ENCODE results near the gene PKP3. TPM values are rescaled to one million over a fixed set of nuclear protein-coding genes. Genes with fewer than 3 reads are reported as not detected.
"Not testable (repeated sequence)": the region's sequence is repeated elsewhere in the genome, so short reads cannot be mapped to it uniquely, and the experiment has no call there.

PKP3 gene
- total RNA-seq, 1 donor, result 0.27 TPM

DNA sequence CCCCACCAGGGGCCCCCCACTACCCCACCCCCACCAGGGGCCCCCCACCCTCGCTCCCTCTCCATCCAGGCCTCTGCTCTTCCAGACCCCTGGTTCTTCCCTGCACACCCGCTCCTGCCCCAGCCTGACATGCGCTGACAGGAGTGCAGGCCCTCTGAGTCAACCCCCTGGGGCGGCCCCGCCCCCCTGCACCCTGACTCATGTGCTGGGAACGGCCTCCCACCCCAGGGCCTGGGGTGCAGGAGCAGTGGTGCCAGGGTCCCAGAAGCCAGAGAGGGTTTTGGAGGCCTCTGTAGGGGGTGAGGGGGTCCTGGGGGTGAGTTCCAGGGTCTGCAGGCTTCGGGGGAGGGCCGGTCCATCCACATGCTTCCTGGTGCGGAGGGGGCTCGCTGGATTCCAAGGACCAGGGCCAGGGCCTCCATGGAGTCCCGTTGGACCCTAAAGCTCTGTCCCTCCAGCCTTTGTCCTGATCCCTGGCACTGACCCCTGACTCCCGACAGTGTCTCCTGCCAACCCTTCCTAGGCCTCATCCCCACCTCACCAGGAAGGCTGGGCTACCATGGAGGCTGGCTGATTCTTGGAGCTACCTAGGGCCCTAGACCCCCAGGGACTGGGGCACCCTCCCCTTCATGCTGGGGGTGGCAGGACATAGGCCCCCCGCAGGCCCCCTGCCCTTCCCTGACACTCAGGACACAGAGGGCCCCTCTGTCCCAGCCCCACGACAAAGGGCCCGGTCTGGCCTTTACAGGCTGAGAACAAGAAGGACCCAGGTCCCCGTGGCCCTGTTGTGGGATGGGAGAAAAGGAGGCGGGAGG lies 583 bp upstream of the PKP3 start:
- DNase-seq (ENCODE audit: low read depth in 2 of 3, low spot score in 2 of 3), result no peak

DNA sequence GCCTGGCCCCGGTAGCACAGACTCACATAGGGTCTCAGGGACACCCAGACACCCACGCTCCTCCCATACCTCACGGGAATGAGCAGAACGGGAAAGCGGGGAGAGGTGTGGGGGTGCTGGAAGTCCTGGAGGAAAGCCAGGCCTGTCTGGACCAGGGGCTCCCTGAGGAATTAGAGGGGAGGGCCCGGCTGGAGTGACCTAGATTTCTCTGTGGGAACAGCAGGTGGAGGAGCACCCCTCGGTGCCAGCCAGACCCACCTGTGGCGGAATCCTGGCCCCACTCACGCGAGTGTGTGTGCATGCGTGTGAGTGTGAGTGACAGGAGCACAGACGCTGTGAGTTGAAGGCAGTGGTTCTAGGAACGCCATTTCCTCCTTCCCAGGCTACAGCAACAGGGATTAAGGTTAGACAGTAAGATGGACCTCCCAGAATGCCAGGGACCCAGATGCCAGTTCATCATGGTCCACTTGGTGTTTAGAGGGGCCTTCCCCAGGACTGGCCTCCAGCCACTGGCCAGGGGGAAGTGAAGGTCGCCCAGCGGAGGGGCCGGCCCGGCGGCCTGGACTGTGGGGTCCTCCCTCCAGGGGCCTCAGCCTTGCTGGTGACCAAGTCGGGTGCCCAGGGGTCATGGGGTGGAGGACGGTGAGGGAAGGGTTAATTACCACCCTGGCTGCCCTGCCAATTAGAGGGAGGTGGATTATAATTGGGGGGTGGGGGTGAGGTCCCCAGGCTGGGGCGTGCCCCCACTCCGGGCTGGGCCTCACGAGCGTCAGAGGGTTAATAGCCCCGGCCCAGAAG lies 1.0 kb downstream of the PKP3 start:
- DNase-seq (ENCODE audit: low read depth in 2 of 3, low spot score in 2 of 3), result no peak

DNA sequence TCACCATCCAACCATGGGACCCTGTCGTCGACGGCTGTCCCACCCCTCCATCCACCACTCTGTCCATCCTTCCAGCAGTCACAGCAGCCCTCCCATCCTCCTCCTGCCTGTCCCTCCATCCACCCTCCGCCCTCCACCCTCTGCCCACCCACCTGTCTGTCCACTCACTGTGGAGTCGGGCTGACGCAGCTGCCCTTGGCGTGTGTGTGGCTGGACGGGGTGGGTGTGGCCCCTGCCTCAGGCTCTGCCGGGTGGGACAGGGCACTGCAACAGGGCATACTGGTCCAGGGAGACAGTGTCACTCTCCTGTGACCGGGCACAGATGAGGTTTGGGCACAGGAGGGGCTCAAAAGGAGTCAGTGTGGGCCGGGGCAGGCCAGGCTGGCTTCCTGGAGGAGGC lies 1.9 kb downstream of the PKP3 start:
- no peak for DNase-seq (ENCODE audit: low read depth in 2 of 3, low spot score in 2 of 3)

DNA sequence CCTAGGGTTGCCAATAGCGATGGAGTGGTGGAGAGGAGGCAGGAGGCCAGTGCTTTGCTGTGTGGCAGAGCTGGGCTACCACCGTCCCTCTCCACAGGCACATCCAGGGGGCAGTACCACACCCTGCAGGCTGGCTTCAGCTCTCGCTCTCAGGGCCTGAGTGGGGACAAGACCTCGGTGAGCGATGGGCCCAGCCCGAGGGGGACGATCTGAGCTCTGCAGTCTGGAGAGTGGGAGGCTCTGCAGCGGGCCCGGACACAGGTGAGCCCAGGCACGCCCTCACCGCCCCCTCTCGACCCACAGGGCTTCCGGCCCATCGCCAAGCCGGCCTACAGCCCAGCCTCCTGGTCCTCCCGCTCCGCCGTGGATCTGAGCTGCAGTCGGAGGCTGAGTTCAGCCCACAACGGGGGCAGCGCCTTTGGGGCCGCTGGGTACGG lies 2.5 kb downstream of the PKP3 start:
- DNase-seq (ENCODE audit: low read depth in 2 of 3, low spot score in 2 of 3), result peak in 2 of 3 donors; percentile 52 to 59

DNA sequence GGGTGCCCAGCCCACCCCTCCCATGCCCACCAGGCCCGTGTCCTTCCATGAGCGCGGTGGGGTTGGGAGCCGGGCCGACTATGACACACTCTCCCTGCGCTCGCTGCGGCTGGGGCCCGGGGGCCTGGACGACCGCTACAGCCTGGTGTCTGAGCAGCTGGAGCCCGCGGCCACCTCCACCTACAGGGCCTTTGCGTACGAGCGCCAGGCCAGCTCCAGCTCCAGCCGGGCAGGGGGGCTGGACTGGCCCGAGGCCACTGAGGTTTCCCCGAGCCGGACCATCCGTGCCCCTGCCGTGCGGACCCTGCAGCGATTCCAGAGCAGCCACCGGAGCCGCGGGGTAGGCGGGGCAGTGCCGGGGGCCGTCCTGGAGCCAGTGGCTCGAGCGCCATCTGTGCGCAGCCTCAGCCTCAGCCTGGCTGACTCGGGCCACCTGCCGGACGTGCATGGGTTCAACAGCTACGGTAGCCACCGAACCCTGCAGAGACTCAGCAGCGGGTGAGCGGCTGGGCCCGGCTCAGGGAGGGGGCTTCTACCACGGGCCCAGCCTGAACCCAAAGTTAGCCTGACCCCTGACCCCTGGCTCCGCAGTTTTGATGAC lies 3.0 kb downstream of the PKP3 start:
- peak in 2 of 3 donors; percentile 59 to 67 for DNase-seq (ENCODE audit: low read depth in 2 of 3, low spot score in 2 of 3)

DNA sequence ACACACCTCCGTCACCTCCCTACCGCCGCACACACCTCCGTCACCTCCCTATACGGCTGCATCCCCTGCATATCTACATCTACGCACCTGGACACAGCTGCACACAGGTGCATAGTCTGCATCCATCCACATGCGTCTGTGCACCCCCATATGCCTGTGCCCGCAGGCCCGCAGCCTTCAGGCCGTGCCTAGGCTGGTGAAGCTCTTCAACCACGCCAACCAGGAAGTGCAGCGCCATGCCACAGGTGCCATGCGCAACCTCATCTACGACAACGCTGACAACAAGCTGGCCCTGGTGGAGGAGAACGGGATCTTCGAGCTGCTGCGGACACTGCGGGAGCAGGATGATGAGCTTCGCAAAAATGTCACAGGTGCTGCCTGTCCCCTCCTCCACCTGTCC lies 4.8 kb downstream of the PKP3 start:
- DNase-seq (ENCODE audit: low read depth in 2 of 3, low spot score in 2 of 3), result peak in 1 of 3 donors; percentile 44

DNA sequence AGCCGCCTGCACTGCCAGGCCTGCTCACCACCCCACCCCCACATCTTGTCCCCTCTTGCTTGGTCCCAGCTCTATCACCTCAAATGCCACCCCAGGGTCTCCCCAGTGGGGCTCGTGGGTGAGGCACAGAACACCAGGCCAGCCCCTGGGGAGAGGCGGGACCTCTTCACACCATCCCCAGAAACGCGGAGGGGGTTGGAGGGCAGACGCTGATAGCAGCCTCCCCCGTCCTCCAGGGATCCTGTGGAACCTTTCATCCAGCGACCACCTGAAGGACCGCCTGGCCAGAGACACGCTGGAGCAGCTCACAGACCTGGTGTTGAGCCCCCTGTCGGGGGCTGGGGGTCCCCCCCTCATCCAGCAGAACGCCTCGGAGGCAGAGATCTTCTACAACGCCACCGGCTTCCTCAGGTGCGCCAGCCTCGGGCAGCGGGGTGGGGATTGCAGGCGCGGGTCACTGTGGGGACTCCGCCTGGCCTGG lies 5.8 kb downstream of the PKP3 start:
- DNase-seq (ENCODE audit: low read depth in 2 of 3, low spot score in 2 of 3), result no peak

DNA sequence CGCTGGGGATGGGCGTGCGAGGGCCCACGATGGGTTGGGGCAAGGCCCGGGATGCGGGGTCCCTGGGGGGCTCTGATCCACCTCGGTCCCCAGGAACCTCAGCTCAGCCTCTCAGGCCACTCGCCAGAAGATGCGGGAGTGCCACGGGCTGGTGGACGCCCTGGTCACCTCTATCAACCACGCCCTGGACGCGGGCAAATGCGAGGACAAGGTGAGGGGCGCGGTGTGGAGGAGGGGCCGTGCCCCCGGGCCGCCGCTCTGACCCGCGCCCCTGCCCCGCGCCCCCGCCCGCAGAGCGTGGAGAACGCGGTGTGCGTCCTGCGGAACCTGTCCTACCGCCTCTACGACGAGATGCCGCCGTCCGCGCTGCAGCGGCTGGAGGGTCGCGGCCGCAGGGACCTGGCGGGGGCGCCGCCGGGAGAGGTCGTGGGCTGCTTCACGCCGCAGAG lies 6.3 kb downstream of the PKP3 start:
- no peak for DNase-seq (ENCODE audit: low read depth in 2 of 3, low spot score in 2 of 3)

DNA sequence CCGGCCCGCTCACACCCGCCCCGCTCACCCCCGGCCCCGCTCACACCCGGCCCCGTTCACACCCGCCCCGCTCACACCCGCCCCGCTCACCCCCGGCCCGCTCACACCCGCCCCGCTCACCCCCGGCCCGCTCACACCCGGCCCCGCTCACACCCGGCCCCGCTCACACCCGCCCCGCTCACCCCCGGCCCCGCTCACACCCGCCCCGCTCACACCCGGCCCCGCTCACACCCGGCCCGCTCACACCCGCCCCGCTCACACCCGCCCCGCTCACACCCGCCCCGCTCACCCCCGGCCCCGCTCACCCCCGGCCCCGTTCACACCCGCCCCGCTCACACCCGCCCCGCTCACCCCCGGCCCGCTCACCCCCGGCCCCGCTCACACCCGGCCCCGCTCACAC lies 7.2 kb downstream of the PKP3 start:
- DNase-seq (ENCODE audit: low read depth in 2 of 3, low spot score in 2 of 3), result not testable (repeated sequence)

DNA sequence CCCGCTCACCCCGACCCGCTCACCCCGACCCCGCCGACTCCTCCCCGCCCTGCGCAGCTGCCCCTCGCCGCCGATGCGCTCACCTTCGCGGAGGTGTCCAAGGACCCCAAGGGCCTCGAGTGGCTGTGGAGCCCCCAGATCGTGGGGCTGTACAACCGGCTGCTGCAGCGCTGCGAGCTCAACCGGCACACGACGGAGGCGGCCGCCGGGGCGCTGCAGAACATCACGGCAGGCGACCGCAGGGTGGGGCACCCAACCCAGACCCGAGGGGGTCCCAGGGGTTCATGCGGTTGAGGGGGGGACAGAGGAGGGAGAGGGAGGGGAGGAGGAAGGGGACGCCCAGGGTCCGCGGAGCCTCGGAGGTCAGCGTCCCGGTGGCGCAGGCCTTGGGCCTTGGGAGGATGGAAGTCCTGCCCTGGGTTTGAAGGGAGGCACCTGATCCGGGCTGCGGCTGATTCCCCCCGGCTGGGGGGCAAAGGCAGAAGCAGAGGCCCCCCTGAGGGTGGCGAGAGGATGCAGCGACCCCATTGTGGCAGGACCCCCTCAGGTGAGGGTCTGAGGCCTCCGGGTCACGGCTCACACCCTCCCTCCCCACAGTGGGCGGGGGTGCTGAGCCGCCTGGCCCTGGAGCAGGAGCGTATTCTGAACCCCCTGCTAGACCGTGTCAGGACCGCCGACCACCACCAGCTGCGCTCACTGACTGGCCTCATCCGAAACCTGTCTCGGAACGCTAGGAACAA lies 9.2 kb downstream of the PKP3 start:
- no peak for DNase-seq (ENCODE audit: low read depth in 2 of 3, low spot score in 2 of 3)

DNA sequence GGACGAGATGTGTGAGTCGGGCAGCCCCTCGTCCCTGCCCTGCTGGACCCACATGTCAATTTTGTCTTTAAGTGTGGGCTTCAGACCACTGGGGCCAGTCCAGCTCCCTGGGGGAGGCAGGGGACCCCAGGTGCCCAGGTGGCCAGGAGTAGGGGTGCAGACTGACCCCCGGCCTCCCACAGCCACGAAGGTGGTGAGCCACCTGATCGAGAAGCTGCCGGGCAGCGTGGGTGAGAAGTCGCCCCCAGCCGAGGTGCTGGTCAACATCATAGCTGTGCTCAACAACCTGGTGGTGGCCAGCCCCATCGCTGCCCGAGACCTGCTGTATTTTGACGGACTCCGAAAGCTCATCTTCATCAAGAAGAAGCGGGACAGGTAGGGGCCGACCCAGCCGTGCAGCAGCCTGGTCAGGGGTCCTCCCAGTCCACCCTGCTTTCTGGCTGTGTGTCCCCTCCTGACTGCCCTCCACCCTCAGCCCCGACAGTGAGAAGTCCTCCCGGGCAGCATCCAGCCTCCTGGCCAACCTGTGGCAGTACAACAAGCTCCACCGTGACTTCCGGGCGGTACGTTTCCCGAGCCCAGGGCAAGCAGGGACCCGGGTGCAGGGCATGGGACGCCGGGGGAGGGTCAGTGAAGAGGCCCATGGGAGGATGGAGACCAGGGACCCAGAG lies 9.9 kb downstream of the PKP3 start:
- no peak for DNase-seq (ENCODE audit: low read depth in 2 of 3, low spot score in 2 of 3)

DNA sequence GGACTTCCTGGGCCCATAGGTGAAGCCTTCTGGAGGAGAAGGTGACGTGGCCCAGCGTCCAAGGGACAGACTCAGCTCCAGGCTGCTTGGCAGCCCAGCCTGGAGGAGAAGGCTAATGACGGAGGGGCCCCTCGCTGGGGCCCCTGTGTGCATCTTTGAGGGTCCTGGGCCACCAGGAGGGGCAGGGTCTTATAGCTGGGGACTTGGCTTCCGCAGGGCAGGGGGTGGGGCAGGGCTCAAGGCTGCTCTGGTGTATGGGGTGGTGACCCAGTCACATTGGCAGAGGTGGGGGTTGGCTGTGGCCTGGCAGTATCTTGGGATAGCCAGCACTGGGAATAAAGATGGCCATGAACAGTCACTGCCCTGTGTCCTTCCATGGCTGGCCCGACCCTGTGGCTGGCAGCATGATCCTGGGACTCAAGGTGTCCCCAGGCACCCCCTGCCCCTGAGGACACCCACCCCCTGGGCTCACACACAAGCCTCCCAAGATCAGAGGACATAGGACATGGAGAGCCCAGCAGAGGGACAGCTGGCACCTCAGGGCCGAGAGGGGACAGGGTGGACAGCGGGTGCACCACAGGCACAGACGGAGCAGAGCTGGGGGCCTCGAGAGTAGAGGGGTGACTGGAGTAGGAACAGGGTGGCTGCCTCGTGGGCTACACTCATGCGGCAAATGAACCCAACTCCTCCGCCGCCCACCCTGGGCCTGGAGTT lies 10.7 kb downstream of the PKP3 start:
- DNase-seq (ENCODE audit: low read depth in 2 of 3, low spot score in 2 of 3), result no peak

DNA sequence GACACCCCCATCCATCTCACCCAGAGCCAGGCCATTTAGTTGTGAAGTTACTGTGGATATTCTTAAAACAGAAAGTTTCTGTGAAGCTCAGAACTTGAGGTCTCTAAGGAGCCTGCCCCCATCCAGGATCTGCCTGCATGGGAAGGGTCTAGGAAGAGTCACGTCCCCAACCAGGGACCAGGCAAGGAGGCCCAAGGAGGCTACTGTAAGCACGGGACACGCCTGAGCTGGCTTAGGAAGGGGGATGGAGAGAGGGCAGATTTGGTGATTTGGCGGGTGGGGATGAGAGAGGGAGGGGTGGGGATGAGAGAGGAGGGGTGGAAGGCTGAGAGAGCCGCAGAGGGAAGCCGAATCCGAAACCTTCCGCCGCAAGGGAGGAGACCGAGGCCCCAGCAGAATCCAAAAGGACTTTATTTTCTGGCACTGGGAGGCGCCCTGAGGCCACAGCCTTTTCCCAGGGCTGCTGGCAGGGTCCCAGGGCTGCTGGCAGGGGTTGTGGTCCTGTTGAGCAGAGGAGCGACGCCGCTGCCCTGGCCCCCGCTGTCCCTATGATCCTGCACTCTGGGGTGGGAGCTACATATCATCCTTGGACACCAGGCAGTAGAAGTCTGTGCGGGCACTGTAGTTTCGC lies 11.4 kb downstream of the PKP3 start:
- DNase-seq (ENCODE audit: low read depth in 2 of 3, low spot score in 2 of 3), result no peak

DNA sequence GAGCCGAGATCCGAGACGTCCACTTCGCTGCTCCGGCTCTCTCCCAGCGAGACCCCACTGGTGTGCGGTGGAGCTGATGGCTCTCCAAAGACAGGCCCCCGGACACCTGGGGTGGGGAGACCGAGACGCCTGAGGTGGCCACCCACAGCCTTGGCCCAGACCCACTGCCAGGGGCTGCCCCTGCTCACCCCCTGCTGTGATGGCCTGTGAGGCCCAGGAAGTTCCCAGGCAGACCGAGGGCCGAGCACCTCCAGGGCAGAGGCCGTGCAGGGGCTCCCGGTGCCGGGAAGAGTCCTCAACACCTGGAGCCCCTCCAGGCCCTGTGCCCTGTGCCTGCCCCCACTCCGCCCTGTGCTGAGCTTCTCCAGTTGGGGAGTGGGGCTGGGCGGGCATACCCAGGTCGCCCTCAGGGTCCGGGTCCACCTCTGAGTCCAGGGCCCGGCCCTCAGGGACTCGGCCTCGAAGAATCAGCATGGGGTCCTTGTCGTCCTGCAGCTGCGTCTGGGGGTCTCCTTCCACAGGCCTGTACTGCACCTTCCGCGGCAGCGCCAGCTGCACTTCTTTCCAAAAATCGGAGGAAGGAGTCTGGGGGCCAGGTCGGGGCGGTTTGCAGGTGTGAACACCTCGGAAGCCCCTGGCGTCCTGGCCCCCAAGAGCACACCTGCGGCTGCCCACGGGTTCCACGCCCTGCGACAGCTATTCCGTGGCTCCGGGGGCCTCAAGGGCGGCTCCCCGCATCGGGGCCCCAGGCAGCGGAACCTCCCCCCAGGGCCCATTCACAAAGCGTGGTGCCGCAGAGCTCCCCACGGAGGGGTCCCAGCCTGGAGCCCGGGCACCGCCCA lies 12.2 kb downstream of the PKP3 start:
- DNase-seq (ENCODE audit: low read depth in 2 of 3, low spot score in 2 of 3), result no peak

DNA sequence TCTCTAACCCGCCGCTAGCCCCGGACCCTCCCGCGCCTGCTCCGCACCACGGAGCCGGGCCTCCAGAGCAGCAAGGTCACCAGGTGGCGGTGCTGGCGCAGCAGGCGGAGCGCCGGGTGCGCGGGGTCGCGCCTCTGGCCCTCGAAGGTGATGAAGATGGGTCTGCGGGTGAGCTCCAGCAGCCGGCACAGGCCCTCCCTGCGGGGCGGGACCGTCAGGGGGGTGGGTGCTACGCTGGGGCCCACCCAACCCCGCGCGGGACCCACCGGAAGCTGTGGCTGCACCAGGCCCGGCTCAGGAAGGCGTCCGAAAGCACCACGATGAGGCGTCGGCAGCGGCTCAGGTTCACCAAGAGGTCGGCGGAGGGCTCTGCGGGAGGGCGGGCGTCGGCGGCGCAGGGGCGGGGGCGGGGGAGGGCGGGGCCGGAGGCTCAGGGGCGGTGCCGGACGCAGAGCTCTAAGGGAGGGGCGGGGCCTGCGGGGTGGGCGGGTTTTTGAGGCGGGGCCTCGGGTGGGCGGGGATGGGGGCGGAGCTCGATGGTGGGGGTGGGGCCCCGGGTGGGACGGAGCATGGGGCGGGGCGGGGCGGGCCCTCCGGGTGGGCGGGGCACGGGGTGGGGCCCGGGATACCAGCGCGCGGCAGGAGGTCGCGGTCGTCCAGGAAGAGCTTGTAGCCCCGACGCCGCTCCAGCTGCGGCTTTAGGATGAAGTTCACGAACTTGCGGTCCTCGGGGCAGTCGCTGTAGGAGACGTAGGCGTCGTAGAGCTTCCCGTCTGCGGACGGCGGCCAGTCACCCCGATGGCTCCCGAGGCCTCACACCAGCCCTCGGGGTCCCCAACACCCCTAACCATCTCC lies 13.0 kb downstream of the PKP3 start:
- DNase-seq (ENCODE audit: low read depth in 2 of 3, low spot score in 2 of 3), result peak; percentile 85 to 95 (median 95)

DNA sequence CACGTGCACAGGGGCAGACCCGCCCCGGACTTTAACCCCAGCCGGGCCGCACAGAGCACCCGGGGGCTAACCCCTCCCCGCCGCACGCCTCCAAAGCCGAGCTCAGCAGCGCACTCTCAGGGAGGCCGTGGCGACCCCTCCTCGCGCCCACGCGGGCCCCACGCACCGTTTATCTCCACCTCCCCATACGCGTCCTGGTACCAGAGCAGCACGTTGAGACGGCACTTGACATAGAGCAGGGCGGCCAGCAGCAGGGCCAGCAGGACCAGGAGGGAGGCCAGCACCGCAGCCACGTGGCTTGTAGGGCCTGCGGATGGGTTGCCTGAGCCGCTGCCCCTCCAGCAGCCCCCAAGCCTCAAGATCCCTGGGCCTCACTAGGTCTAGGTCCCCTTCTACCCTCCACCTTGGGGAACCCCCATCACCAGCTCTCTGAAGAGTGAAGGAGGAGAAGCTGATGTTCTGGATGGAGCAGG lies 13.7 kb downstream of the PKP3 start:
- no peak for DNase-seq (ENCODE audit: low read depth in 2 of 3, low spot score in 2 of 3)

All from hematopoietic multipotent progenitor cell (in vitro differentiated cells).